GM12878 (cell line): ENCODE measurements around the gene ICAM4. TPM values are rescaled to one million over a fixed set of nuclear protein-coding genes. Genes with fewer than 3 reads are reported as not detected.

Experiments used
- IKZF2 ChIP-seq, 2 experiments: fragments of 450-650 bp; IDR thresholded peaks; 2 replicates each; pipeline ENCODE4 v1.6.1; 2017; ENCODE audit warnings: mild to moderate bottlenecking in 2 of 2, moderate library complexity in 2 of 2
- MTA2 ChIP-seq: fragments of 450-650 bp; IDR thresholded peaks from 2 replicates; pipeline ENCODE4 v1.6.1; 2016; ENCODE audit warnings: low read depth, mild to moderate bottlenecking, moderate library complexity
- RCOR1 ChIP-seq: conservative IDR thresholded peaks from 2 replicates; pipeline ENCODE4 v1.6.1; 2012; ENCODE audit warnings: low read depth, low read length, improper control_type of control experiment
- SMARCA5 ChIP-seq: fragments of 450-650 bp; IDR thresholded peaks from 2 replicates; pipeline ENCODE4 v1.6.1; 2017; ENCODE audit warnings: mild to moderate bottlenecking
- TAF1 ChIP-seq: IDR thresholded peaks from 2 replicates; pipeline ENCODE4 v1.6.1; 2011; ENCODE audit warnings: mild to moderate bottlenecking, low read depth, low read length, borderline replicate concordance
- TCF3 ChIP-seq: IDR thresholded peaks from 2 replicates; pipeline ENCODE4 v1.6.1; 2012; ENCODE audit warnings: low read depth, mild to moderate bottlenecking, low read length, borderline replicate concordance; ENCODE audit not compliant: insufficient read depth
- WRNIP1 ChIP-seq: IDR thresholded peaks from 2 replicates; pipeline ENCODE4 v1.6.1; 2011; ENCODE audit warnings: low read depth, low read length, improper control_type of control experiment, borderline replicate concordance
- YY1 ChIP-seq: IDR thresholded peaks from 2 replicates; pipeline ENCODE4 v1.6.1; 2011; ENCODE audit warnings: low read depth, mild to moderate bottlenecking, low read length
- ZNF207 ChIP-seq: fragments of 450-650 bp; IDR thresholded peaks from 2 replicates; pipeline ENCODE4 v1.6.1; 2014; ENCODE audit warnings: antibody characterized with exemption, mild to moderate bottlenecking, borderline replicate concordance
- ZNF24 ChIP-seq: fragments of 450-650 bp; IDR thresholded peaks from 2 replicates; pipeline ENCODE4 v1.6.1; 2017; ENCODE audit warnings: antibody characterized with exemption, mild to moderate bottlenecking
- polyA plus RNA-seq, 11 experiments: library from polyadenylated mRNA; depleted of rRNA in 4 of 11; unstranded in 6 of 11; stranded (reverse) in 5 of 11; fragments of >200 nt; fragmentation: Nextera tagmentation in 4 of 11; fragmentation: Illumina TruSeq in 1 of 11; extraction: Ambion mirVana in 4 of 11; extraction: Trizol in 1 of 11; gene quantifications; 1 replicate in 1 of 11; 2 replicates in 10 of 11; pipeline versions ENCODE4 v1.2.1 to v1.2.3, GENCODE V29; 2011 to 2016; ENCODE audit warnings: inconsistent platforms in 2 of 11, missing spikeins in 2 of 11, low read depth in 1 of 11
- total RNA-seq, 4 experiments: library from RNA; depleted of rRNA in 3 of 4; stranded (reverse); fragments of >200 nt in 3 of 4; fragmentation: Illumina TruSeq in 1 of 4; extraction: Trizol in 1 of 4; gene quantifications; 2 replicates each; pipeline versions ENCODE4 v1.2.1 to v1.2.3, GENCODE V29; 2013 to 2021
- TF ChIP-seq, protein P1 (sequence below): fragments of 150-350 bp; IDR thresholded peaks from 2 replicates; pipeline ENCODE4 v1.6.1; 2014; ENCODE audit warnings: mild to moderate bottlenecking, low read depth, low read length
- TF ChIP-seq, protein P2 (sequence below): IDR thresholded peaks from 2 replicates; pipeline ENCODE4 v1.6.1; 2012; ENCODE audit warnings: low read depth, low read length, improper control_type of control experiment

Gene ICAM4
- total and polyA plus RNA-seq, 10 of the 15 experiments (the other 5 are each of a cell fraction or from before 2014, with no cell fraction given): 0.31 to 5.1 (median 1.7) TPM

DNA sequence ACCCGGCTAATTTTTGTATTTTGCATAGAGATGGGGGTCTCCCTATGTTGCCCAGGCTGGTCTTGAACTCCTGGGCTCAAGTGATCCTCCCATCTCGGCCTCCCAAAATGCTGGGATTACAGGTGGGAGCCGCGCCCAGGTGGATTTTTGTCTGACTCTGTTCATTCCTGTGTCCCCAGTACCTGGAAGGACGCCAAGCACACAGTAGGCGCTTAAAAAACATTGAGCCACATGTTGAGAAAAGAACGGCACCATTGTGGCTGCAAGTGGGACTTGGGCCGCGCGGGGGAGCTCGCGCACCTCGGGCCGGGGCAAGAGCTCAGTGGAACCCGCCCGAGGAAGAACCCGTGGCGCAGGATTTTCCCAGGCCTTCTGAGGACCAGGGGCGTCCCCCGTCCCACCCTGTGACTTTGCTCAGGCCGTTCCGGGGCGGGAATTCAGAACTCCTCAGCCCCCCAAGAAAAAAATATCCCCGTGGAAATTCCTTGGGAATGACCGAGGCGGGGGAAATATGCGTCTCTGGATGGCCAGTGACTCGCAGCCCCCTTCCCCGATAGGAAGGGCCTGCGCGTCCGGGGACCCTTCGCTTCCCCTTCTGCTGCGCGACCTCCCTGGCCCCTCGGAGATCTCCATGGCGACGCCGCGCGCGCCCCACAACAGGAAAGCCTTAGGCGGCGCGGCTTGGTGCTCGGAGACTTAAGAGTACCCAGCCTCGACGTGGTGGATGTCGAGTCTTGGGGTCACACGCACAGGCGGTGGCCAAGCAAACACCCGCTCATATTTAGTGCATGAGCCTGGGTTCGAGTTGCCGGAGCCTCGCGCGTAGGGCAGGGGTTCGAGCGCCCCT is 17.2 kb upstream of the ICAM4 start (continued):
- TF ChIP-seq TCF3: no peak
- peak; percentile 79 to 95 for TF ChIP-seq IKZF2 (IDR thresholded peaks at IDR 0.05)
- TF ChIP-seq ZNF24: no peak
- peak; percentile 16; the same call in 1 of the 2 replicates for TF ChIP-seq TAF1
- TF ChIP-seq WRNIP1: peak; percentile 39; the same call in 1 of the 2 replicates
- peak; percentile 89 for TF ChIP-seq YY1
- TF ChIP-seq, protein P1, sequence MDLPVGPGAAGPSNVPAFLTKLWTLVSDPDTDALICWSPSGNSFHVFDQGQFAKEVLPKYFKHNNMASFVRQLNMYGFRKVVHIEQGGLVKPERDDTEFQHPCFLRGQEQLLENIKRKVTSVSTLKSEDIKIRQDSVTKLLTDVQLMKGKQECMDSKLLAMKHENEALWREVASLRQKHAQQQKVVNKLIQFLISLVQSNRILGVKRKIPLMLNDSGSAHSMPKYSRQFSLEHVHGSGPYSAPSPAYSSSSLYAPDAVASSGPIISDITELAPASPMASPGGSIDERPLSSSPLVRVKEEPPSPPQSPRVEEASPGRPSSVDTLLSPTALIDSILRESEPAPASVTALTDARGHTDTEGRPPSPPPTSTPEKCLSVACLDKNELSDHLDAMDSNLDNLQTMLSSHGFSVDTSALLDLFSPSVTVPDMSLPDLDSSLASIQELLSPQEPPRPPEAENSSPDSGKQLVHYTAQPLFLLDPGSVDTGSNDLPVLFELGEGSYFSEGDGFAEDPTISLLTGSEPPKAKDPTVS: no peak
- 0 out of 2 replicates have a peak, but pooled peaks have one; percentile 46 for TF ChIP-seq RCOR1
- 0 out of 2 replicates have a peak, but pooled peaks have one; percentile 57 for TF ChIP-seq ZNF207
- peak; percentile 97 for TF ChIP-seq SMARCA5
- TF ChIP-seq, protein P2, sequence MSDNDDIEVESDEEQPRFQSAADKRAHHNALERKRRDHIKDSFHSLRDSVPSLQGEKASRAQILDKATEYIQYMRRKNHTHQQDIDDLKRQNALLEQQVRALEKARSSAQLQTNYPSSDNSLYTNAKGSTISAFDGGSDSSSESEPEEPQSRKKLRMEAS: no peak; the same call in 1 of the 2 replicates
- TF ChIP-seq MTA2: peak; percentile 42; the same call in 1 of the 2 replicates
